NCI-H1105 treated with DMSO at 0.1 percent for 48 hours (cell line): ENCODE data around the gene HEATR3.
A peak's percentile ranks its signal among the peaks of the same experiment; 100 is the strongest.

Experiments
- DNase-seq: peaks from one replicate; lab custom pipeline; 2025; lab: John Stamatoyannopoulos, UW

The HEATR3 gene

GRCh38 chr16:50065624-50066481, at the start of gene HEATR3:
TSS of gene HEATR3 (plus strand) at chr16:50065970. CDS start at chr16:50066132, 162 bp downstream.
- peak; percentile 92 for DNase-seq

- DNase-seq = no peak
These were observed 48.2 kb upstream of the HEATR3 start for GRCh38 chr16:50017553-50017952.

GRCh38 chr16:50021544-50021943, 44.2 kb upstream of the HEATR3 start:
- DNase-seq = no peak

- no peak for DNase-seq
These were observed 42.1 kb upstream of the HEATR3 start for GRCh38 chr16:50023641-50024040.

GRCh38 chr16:50024207-50024606, 41.6 kb upstream of the HEATR3 start:
- no peak for DNase-seq

- DNase-seq = peak; percentile 98
These were observed 40.9 kb upstream of the HEATR3 start, which contains the start of gene CNEP1R1 for GRCh38 chr16:50024684-50025536. TSS of gene CNEP1R1 (plus strand) at chr16:50025225. CDS start at chr16:50025316, 91 bp downstream.

- DNase-seq = peak; percentile 65
These were observed 40.2 kb upstream of the HEATR3 start for GRCh38 chr16:50025537-50025931.

GRCh38 chr16:50027829-50028228, 37.9 kb upstream of the HEATR3 start:
- no peak for DNase-seq

GRCh38 chr16:50035468-50035992, 30.2 kb upstream of the HEATR3 start:
- DNase-seq = no peak

GRCh38 chr16:50036426-50036825, 29.3 kb upstream of the HEATR3 start:
- peak; percentile 66 for DNase-seq

GRCh38 chr16:50037662-50038220, 28.0 kb upstream of the HEATR3 start:
- DNase-seq = no peak

- DNase-seq = no peak
These were observed 27.5 kb upstream of the HEATR3 start for GRCh38 chr16:50038286-50038685.

GRCh38 chr16:50038756-50039529, 26.8 kb upstream of the HEATR3 start:
- DNase-seq = no peak

GRCh38 chr16:50040018-50040417, 25.8 kb upstream of the HEATR3 start:
- DNase-seq = no peak

- DNase-seq = no peak
These were observed 25.1 kb upstream of the HEATR3 start for GRCh38 chr16:50040710-50041109.

GRCh38 chr16:50043358-50043757, 22.4 kb upstream of the HEATR3 start:
- DNase-seq = no peak

- DNase-seq = no peak
These were observed 20.4 kb upstream of the HEATR3 start for GRCh38 chr16:50045412-50045811.

GRCh38 chr16:50046853-50047252, 18.9 kb upstream of the HEATR3 start:
- no peak for DNase-seq

GRCh38 chr16:50047864-50048263, 17.9 kb upstream of the HEATR3 start:
- DNase-seq = no peak

- no peak for DNase-seq
These were observed 15.0 kb upstream of the HEATR3 start for GRCh38 chr16:50050802-50051201.

GRCh38 chr16:50056226-50056625, 9.5 kb upstream of the HEATR3 start:
- DNase-seq = no peak
